HepG2 (cell line): ENCODE data around the gene CGREF1. TPM values are rescaled to one million over a fixed set of nuclear protein-coding genes. Genes with fewer than 3 reads are reported as not detected.

Source experiments
- ATAC-seq: fragments of 200-7000 bp; cut with Tn5 transposase; 3 replicates; pipeline ENCODE4 v1.9.1; 2020; ENCODE audit warnings: mild to moderate bottlenecking, moderate library complexity
- BruUV-seq: library from RNA; stranded (reverse); fragments of 400-500 nt; replicated peaks from 2 replicates; lab custom pipeline; 2021; lab: Mats Ljungman, UMichigan
- CTCF ChIA-PET: fragments of 300-600 bp; formaldehyde crosslinking; extraction: SDS; loops from one replicate; lab custom pipeline; 2021; ENCODE audit warnings: low total read pairs, inconsistent platforms, low intra/inter-chr PET ratio; lab: Yijun Ruan, JAX
- POLR2A ChIA-PET: fragments of 350-600 bp; sonication (Branson Sonifier 250); formaldehyde crosslinking; loops from one replicate; lab custom pipeline; 2020; ENCODE audit warnings: antibody characterized with exemption, inconsistent platforms; lab: Yijun Ruan, JAX
- DNase-seq: peaks from one replicate; pipeline ENCODE4 v3.0.0-alpha.2; 2015; ENCODE audit warnings: low spot score
- FAIRE-seq: peaks from 3 replicates; lab custom pipeline; 2011; peaks lifted over from hg19 to GRCh38; lab: Jason Lieb, UNC
- H2AFZ ChIP-seq: one replicate; pipeline ENCODE4 v1.6.1; 2011; ENCODE audit warnings: low read length, inconsistent platforms
- H3K27ac ChIP-seq: fragments of 300-600 bp; 3 replicates; pipeline ENCODE4 v1.8.0; 2011; ENCODE audit warnings: mixed run types, mild to moderate bottlenecking, mixed read lengths, low read length, inconsistent platforms; ENCODE audit not compliant: insufficient read depth; ENCODE audit errors: extremely low read length
- H3K27me3 ChIP-seq, 2 experiments: fragments of 200-600 bp in 1 of 2; 2 replicates in 1 of 2; 3 replicates in 1 of 2; pipeline versions ENCODE4 v1.6.0 to v1.8.0; 2011; ENCODE audit warnings: low read length in 2 of 2, mild to moderate bottlenecking in 2 of 2, moderate library complexity in 2 of 2, inconsistent platforms in 1 of 2; ENCODE audit not compliant: insufficient read depth in 2 of 2, control insufficient read depth in 1 of 2
- H3K36me3 ChIP-seq, 2 experiments: fragments of 200-600 bp in 1 of 2; replicated peaks in 1 of 2; 2 replicates in 1 of 2; 3 replicates in 1 of 2; pipeline versions ENCODE4 v1.5.1 to v1.8.0; 2011; ENCODE audit warnings: low read length in 2 of 2, inconsistent platforms in 1 of 2; ENCODE audit not compliant: insufficient read depth in 2 of 2, control insufficient read depth in 1 of 2
- H3K4me1 ChIP-seq: 2 replicates; pipeline ENCODE4 v1.5.1; 2012; ENCODE audit warnings: low read length, inconsistent platforms; ENCODE audit not compliant: insufficient read depth
- H3K4me2 ChIP-seq: 2 replicates; pipeline ENCODE4 v1.6.0; 2011; ENCODE audit warnings: low read depth, low read length, inconsistent platforms
- H3K4me3 ChIP-seq, 3 experiments: fragments of 200-600 bp in 1 of 3; sonication (generic), shearing (Covaris generic) in 1 of 3; replicated peaks in 1 of 3; 2 replicates each; pipeline ENCODE4 v1.5.1; 2011 to 2016; ENCODE audit warnings: low read length in 3 of 3, inconsistent platforms in 2 of 3, low read depth in 2 of 3, mild to moderate bottlenecking in 2 of 3, control low read depth in 1 of 3, mixed read lengths in 1 of 3; ENCODE audit not compliant: insufficient read depth in 1 of 3
- H3K79me2 ChIP-seq: one replicate; pipeline ENCODE4 v1.6.1; 2011; ENCODE audit warnings: low read length, inconsistent platforms; ENCODE audit not compliant: insufficient read depth
- H3K9ac ChIP-seq: 2 replicates; pipeline ENCODE4 v1.6.0; 2011; ENCODE audit warnings: mild to moderate bottlenecking, low read depth, low read length, inconsistent platforms; ENCODE audit not compliant: insufficient read depth
- H3K9me3 ChIP-seq: 2 replicates; pipeline ENCODE4 v1.5.1; 2012; ENCODE audit warnings: mild to moderate bottlenecking, low read length
- H4K20me1 ChIP-seq: 2 replicates; pipeline ENCODE4 v1.6.0; 2011; ENCODE audit warnings: inconsistent platforms, mild to moderate bottlenecking, low read length, moderate library complexity; ENCODE audit not compliant: insufficient read depth
- BCL3 ChIP-seq: sonication (generic); formaldehyde crosslinking; IDR thresholded peaks from 2 replicates; pipeline ENCODE4 v1.5.1; 2020; ENCODE audit warnings: mild to moderate bottlenecking, missing genetic modification reagents, moderate library complexity
- CEBPB ChIP-seq: IDR thresholded peaks from 2 replicates; pipeline ENCODE4 v1.6.1; 2011; ENCODE audit warnings: low read depth, low read length, improper control_type of control experiment, borderline replicate concordance
- CEBPG ChIP-seq: IDR thresholded peaks from 2 replicates; pipeline ENCODE4 v1.6.1; 2016
- FOXA3 ChIP-seq: IDR thresholded peaks from 2 replicates; pipeline ENCODE4 v1.6.1; 2016; ENCODE audit warnings: missing genetic modification reagents, missing compliant biosample characterization
- KDM5B ChIP-seq: sonication (generic); formaldehyde crosslinking; IDR thresholded peaks from 2 replicates; pipeline ENCODE4 v1.4.0; 2020; ENCODE audit warnings: missing genetic modification reagents, mild to moderate bottlenecking, borderline replicate concordance
- MXI1 ChIP-seq: IDR thresholded peaks from 3 replicates; pipeline ENCODE4 v1.6.1; 2012; ENCODE audit warnings: low read depth, low read length, inconsistent platforms, borderline replicate concordance
- NPAS2 ChIP-seq: sonication (generic); formaldehyde crosslinking; IDR thresholded peaks from 2 replicates; pipeline ENCODE4 v1.8.0; 2022; ENCODE audit warnings: mild to moderate bottlenecking, missing genetic modification reagents, borderline replicate concordance
- PHF5A ChIP-seq: IDR thresholded peaks from one replicate; pipeline ENCODE4 v1.6.1; 2018; ENCODE audit warnings: low read depth, missing genetic modification reagents; ENCODE audit not compliant: unreplicated experiment
- SNAI1 ChIP-seq: sonication (generic); formaldehyde crosslinking; IDR thresholded peaks from 2 replicates; pipeline ENCODE4 v1.5.0; 2020; ENCODE audit warnings: mild to moderate bottlenecking, missing genetic modification reagents, borderline replicate concordance
- TSC22D2 ChIP-seq: sonication (generic); formaldehyde crosslinking; IDR thresholded peaks from 2 replicates; pipeline ENCODE4 v1.5.1; 2020; ENCODE audit warnings: missing genetic modification reagents, mild to moderate bottlenecking, borderline replicate concordance
- ZBTB46 ChIP-seq: sonication (generic); formaldehyde crosslinking; IDR thresholded peaks from 2 replicates; pipeline ENCODE4 v1.4.0; 2020; ENCODE audit warnings: mild to moderate bottlenecking, missing genetic modification reagents, borderline replicate concordance
- ZC3H4 ChIP-seq: sonication (generic); formaldehyde crosslinking; IDR thresholded peaks from 2 replicates; pipeline ENCODE4 v1.4.0; 2020; ENCODE audit warnings: missing genetic modification reagents, borderline replicate concordance
- ZNF703 ChIP-seq: sonication (generic); formaldehyde crosslinking; IDR thresholded peaks from 2 replicates; pipeline ENCODE4 v1.5.1; 2020; ENCODE audit warnings: missing genetic modification reagents, mild to moderate bottlenecking, moderate library complexity, borderline replicate concordance
- ZNF75D ChIP-seq: sonication (generic); formaldehyde crosslinking; IDR thresholded peaks from 2 replicates; pipeline ENCODE4 v1.8.1; 2023; ENCODE audit warnings: missing genetic modification reagents, mild to moderate bottlenecking, borderline replicate concordance
- ZSCAN21 ChIP-seq: sonication (generic); formaldehyde crosslinking; IDR thresholded peaks from 2 replicates; pipeline ENCODE4 v1.8.0; 2022; ENCODE audit warnings: mild to moderate bottlenecking, missing genetic modification reagents, moderate library complexity, borderline replicate concordance
- WGBS: methylation state at CpG from one replicate; pipeline ENCODE4 v1.1.6; 2017; ENCODE audit warnings: low lambda C conversion rate; 5-methylcytosine and 5-hydroxymethylcytosine counted together
- in situ Hi-C: cut with HindIII; loops from 2 replicates; pipeline ENCODE4 v1.10.0; 2017; ENCODE audit warnings: low pct_unique_long_range_greater_than_20kb; ENCODE audit not compliant: extremely low pct_ligation_motif_present
- intact Hi-C: fragments of 100-400 bp; cut with micrococcal nuclease; formaldehyde crosslinking; loops from one replicate; pipeline ENCODE4 v1.10.0; 2022; ENCODE audit not compliant: unreplicated experiment
- polyA plus RNA-seq, 8 experiments: library from polyadenylated mRNA; depleted of rRNA in 3 of 8; stranded (reverse) in 7 of 8; unstranded in 1 of 8; fragments of >200 nt; fragmentation: Illumina TruSeq in 4 of 8; extraction: Trizol in 4 of 8; gene quantifications; 2 replicates each; pipeline versions ENCODE4 v1.2.1 to v1.2.3, GENCODE V29; 2011 to 2016; ENCODE audit warnings: low read depth in 4 of 8, missing spikeins in 1 of 8, mixed read lengths in 1 of 8; ENCODE audit not compliant: insufficient read depth in 1 of 8
- total RNA-seq, 5 experiments: library from RNA; depleted of rRNA; stranded (reverse); fragments of >200 nt; fragmentation: Illumina TruSeq; extraction: Trizol; gene quantifications; 2 replicates each; pipeline ENCODE4 v1.2.3, GENCODE V29; 2016; ENCODE audit warnings: low read depth in 1 of 5

CGREF1 gene
- total and polyA plus RNA-seq, 2 of the 13 experiments (the other 11 are each of a cell fraction or from before 2014, with no cell fraction given) = 13.9 to 23.4 TPM

- H3K9ac ChIP-seq = no peak overlapping the region
- no peaks in the 10 kb centered on the region for H4K20me1 ChIP-seq
- no peak overlapping the region for H2AFZ ChIP-seq
- no peak overlapping the region for H3K4me2 ChIP-seq
- no peaks in the 10 kb centered on the region for H3K9me3 ChIP-seq
- DNase-seq = no peak
- peaks cover 0 to 2% of the 10 kb centered on the region in 2 experiments; a peak in 2 of 5 replicates for H3K27me3 ChIP-seq
- H3K79me2 ChIP-seq = no peaks in the 10 kb centered on the region
- H3K4me1 ChIP-seq = peaks cover 35% of the 10 kb centered on the region
- TF ChIP-seq KDM5B (no peak), CEBPG (CRISPR knock-in tag) (peak; percentile 25; the same call in 1 of the 2 replicates), ZSCAN21 (no peak), CEBPB (peak; percentile 5; the same call in 1 of the 2 replicates)
- TF ChIP-seq, all 625 proteins: peak for 2
- ChIA-PET POLR2A (no interaction called here), CTCF (no interaction called here)
- BruUV-seq = no TSS peak
- no peak for ATAC-seq
- intact Hi-C loops = no loop called here
- WGBS = 25% methylated on average over 2 of the region's 2 CpGs
- H3K4me3 ChIP-seq = no peak overlapping the region
- no peak overlapping the region for H3K27ac ChIP-seq
- no peak for FAIRE-seq
- no peaks in the 10 kb centered on the region for H3K36me3 ChIP-seq
- in situ Hi-C loops = no loop called here
These were observed 26.8 kb upstream of the CGREF1 start for GRCh38 chr2:27145682-27146081.

- intact Hi-C loops = no loop called here
- CTCF ChIA-PET = no interaction called here
- POLR2A ChIA-PET = no interaction called here
- TF ChIP-seq FOXA3 (CRISPR knock-in tag) = no peak
- no peak for TF ChIP-seq BCL3
- TF ChIP-seq PHF5A = no peak
- no peak for TF ChIP-seq NPAS2
- TF ChIP-seq ZC3H4 (CRISPR knock-in tag) = no peak
- TF ChIP-seq ZNF75D (CRISPR knock-in tag) = no peak
- no peak for TF ChIP-seq ZNF703
- TF ChIP-seq SNAI1 (CRISPR knock-in tag) = no peak
- TF ChIP-seq TSC22D2 (CRISPR knock-in tag) = no peak
- no peak for TF ChIP-seq ZBTB46 (CRISPR knock-in tag)
- TF ChIP-seq MXI1 = no peak
These were observed 24.4 kb upstream of the CGREF1 start for GRCh38 chr2:27143285-27143684.

More at GRCh38 chr2:27143285-27143684, 24.4 kb upstream of the CGREF1 start:
- H3K27ac ChIP-seq = no peak overlapping the region
- in situ Hi-C loops = no loop called here
- no peak for DNase-seq
- BruUV-seq = no TSS peak
- no peaks in the 10 kb centered on the region for H3K36me3 ChIP-seq
- no peak overlapping the region for H3K9ac ChIP-seq
- no peaks in the 10 kb centered on the region for H3K79me2 ChIP-seq
- no peak overlapping the region for H3K4me2 ChIP-seq
- H3K27me3 ChIP-seq = peaks cover 4 to 15% of the 10 kb centered on the region in 2 experiments; a peak in 4 of 5 replicates
- FAIRE-seq = no peak
- no peak overlapping the region for H3K4me3 ChIP-seq
- H4K20me1 ChIP-seq = no peaks in the 10 kb centered on the region
- ATAC-seq = no peak
- H3K4me1 ChIP-seq = peaks cover 21% of the 10 kb centered on the region
- 0% methylated on average over 1 of the region's 1 CpG for WGBS
- no peaks in the 10 kb centered on the region for H3K9me3 ChIP-seq
- peak overlapping the region; percentile 0 for H2AFZ ChIP-seq
